Measurements from ENCODE around the gene CASR.
"Not testable (repeated sequence)": the region's sequence is repeated elsewhere in the genome, so short reads cannot be mapped to it uniquely, and the experiment has no call there.

Gene CASR

GRCh38 chr3:122186372-122186771 lies 2.9 kb downstream of the CASR start:
- Histone ChIP-seq H3K4me1 (ENCODE audit: insufficient read depth, low read length) (peaks cover 3% of the 10 kb centered on the region), H3K36me3 (ENCODE audit: insufficient read depth, low read length) (no peaks in the 10 kb centered on the region), H3K27me3 (ENCODE audit: insufficient read depth, low read length) (peaks cover 56% of the 10 kb centered on the region), H3K9me3 (ENCODE audit: low read length) (no peaks in the 10 kb centered on the region), H3K4me3 (ENCODE audit: low read length) (no peak overlapping the region), H2AFZ (ENCODE audit: low read depth, low read length) (no peak overlapping the region)

- Histone ChIP-seq H3K9me3 (ENCODE audit: low read length) (no peaks in the 10 kb centered on the region), H2AFZ (ENCODE audit: low read depth, low read length) (no peak overlapping the region), H3K4me1 (ENCODE audit: insufficient read depth, low read length) (peaks cover 3% of the 10 kb centered on the region), H3K27me3 (ENCODE audit: insufficient read depth, low read length) (peaks cover 33% of the 10 kb centered on the region), H3K36me3 (ENCODE audit: insufficient read depth, low read length) (no peaks in the 10 kb centered on the region), H3K4me3 (ENCODE audit: low read length) (no peak overlapping the region)
Observed at GRCh38 chr3:122188737-122189136, 5.3 kb downstream of the CASR start.

- Histone ChIP-seq H3K27me3 (ENCODE audit: insufficient read depth, low read length) (peaks cover 28% of the 10 kb centered on the region), H3K36me3 (ENCODE audit: insufficient read depth, low read length) (no peaks in the 10 kb centered on the region), H3K4me1 (ENCODE audit: insufficient read depth, low read length) (peaks cover 3% of the 10 kb centered on the region), H3K4me3 (ENCODE audit: low read length) (no peak overlapping the region), H3K9me3 (ENCODE audit: low read length) (no peaks in the 10 kb centered on the region), H2AFZ (ENCODE audit: low read depth, low read length) (no peak overlapping the region)
Observed at GRCh38 chr3:122189357-122189756, 5.9 kb downstream of the CASR start.

GRCh38 chr3:122190525-122190924 lies 7.1 kb downstream of the CASR start:
- Histone ChIP-seq H3K36me3 (ENCODE audit: insufficient read depth, low read length) (no peaks in the 10 kb centered on the region), H2AFZ (ENCODE audit: low read depth, low read length) (no peak overlapping the region), H3K4me1 (ENCODE audit: insufficient read depth, low read length) (no peaks in the 10 kb centered on the region), H3K27me3 (ENCODE audit: insufficient read depth, low read length) (peaks cover 18% of the 10 kb centered on the region), H3K4me3 (ENCODE audit: low read length) (no peak overlapping the region), H3K9me3 (ENCODE audit: low read length) (no peaks in the 10 kb centered on the region)

GRCh38 chr3:122198966-122199365 lies 15.5 kb downstream of the CASR start:
- H3K36me3 ChIP-seq (ENCODE audit: insufficient read depth, low read length) = no peaks in the 10 kb centered on the region
- no peaks in the 10 kb centered on the region for H3K4me1 ChIP-seq (ENCODE audit: insufficient read depth, low read length)
- H2AFZ ChIP-seq (ENCODE audit: low read depth, low read length) = no peak overlapping the region
- H3K4me3 ChIP-seq (ENCODE audit: low read length) = no peak overlapping the region
- peaks cover 2% of the 10 kb centered on the region for H3K27me3 ChIP-seq (ENCODE audit: insufficient read depth, low read length)
- no peaks in the 10 kb centered on the region for H3K9me3 ChIP-seq (ENCODE audit: low read length)

GRCh38 chr3:122199552-122199951 lies 16.1 kb downstream of the CASR start:
- Histone ChIP-seq H3K27me3 (ENCODE audit: insufficient read depth, low read length) (no peaks in the 10 kb centered on the region), H2AFZ (ENCODE audit: low read depth, low read length) (no peak overlapping the region), H3K36me3 (ENCODE audit: insufficient read depth, low read length) (no peaks in the 10 kb centered on the region), H3K4me1 (ENCODE audit: insufficient read depth, low read length) (no peaks in the 10 kb centered on the region), H3K9me3 (ENCODE audit: low read length) (no peaks in the 10 kb centered on the region), H3K4me3 (ENCODE audit: low read length) (no peak overlapping the region)

- H3K4me1 ChIP-seq (ENCODE audit: insufficient read depth, low read length) = no peaks in the 10 kb centered on the region
- H3K4me3 ChIP-seq (ENCODE audit: low read length) = no peak overlapping the region
- no peaks in the 10 kb centered on the region for H3K36me3 ChIP-seq (ENCODE audit: insufficient read depth, low read length)
- no peaks in the 10 kb centered on the region for H3K27me3 ChIP-seq (ENCODE audit: insufficient read depth, low read length)
- H3K9me3 ChIP-seq (ENCODE audit: low read length) = no peaks in the 10 kb centered on the region
- no peak overlapping the region for H2AFZ ChIP-seq (ENCODE audit: low read depth, low read length)
Observed at GRCh38 chr3:122200661-122201060, 17.2 kb downstream of the CASR start.

- H3K4me1 ChIP-seq (ENCODE audit: insufficient read depth, low read length); H2AFZ ChIP-seq (ENCODE audit: low read depth, low read length); H3K36me3 ChIP-seq (ENCODE audit: insufficient read depth, low read length); H3K4me3 ChIP-seq (ENCODE audit: low read length); H3K27me3 ChIP-seq (ENCODE audit: insufficient read depth, low read length); H3K9me3 ChIP-seq (ENCODE audit: low read length): not testable (repeated sequence)
Observed at GRCh38 chr3:122201476-122201875, 18.0 kb downstream of the CASR start.

GRCh38 chr3:122208579-122208978 lies 25.1 kb downstream of the CASR start:
- Histone ChIP-seq H3K27me3 (ENCODE audit: insufficient read depth, low read length) (no peaks in the 10 kb centered on the region), H2AFZ (ENCODE audit: low read depth, low read length) (no peak overlapping the region), H3K9me3 (ENCODE audit: low read length) (no peaks in the 10 kb centered on the region), H3K36me3 (ENCODE audit: insufficient read depth, low read length) (no peaks in the 10 kb centered on the region), H3K4me3 (ENCODE audit: low read length) (no peak overlapping the region), H3K4me1 (ENCODE audit: insufficient read depth, low read length) (peaks cover 4% of the 10 kb centered on the region)

GRCh38 chr3:122213650-122214049 lies 30.2 kb downstream of the CASR start:
- no peaks in the 10 kb centered on the region for H3K27me3 ChIP-seq (ENCODE audit: insufficient read depth, low read length)
- H2AFZ ChIP-seq (ENCODE audit: low read depth, low read length) = no peak overlapping the region
- peaks cover 4% of the 10 kb centered on the region for H3K4me1 ChIP-seq (ENCODE audit: insufficient read depth, low read length)
- H3K36me3 ChIP-seq (ENCODE audit: insufficient read depth, low read length) = no peaks in the 10 kb centered on the region
- no peak overlapping the region for H3K4me3 ChIP-seq (ENCODE audit: low read length)
- H3K9me3 ChIP-seq (ENCODE audit: low read length) = no peaks in the 10 kb centered on the region

- no peak overlapping the region for H3K4me3 ChIP-seq (ENCODE audit: low read length)
- peaks cover 4% of the 10 kb centered on the region for H3K4me1 ChIP-seq (ENCODE audit: insufficient read depth, low read length)
Observed at GRCh38 chr3:122214711-122215110, 31.2 kb downstream of the CASR start.

GRCh38 chr3:122215592-122216298 lies 32.3 kb downstream of the CASR start:
- Histone ChIP-seq H2AFZ (ENCODE audit: low read depth, low read length) (no peak overlapping the region), H3K36me3 (ENCODE audit: insufficient read depth, low read length) (no peaks in the 10 kb centered on the region), H3K27me3 (ENCODE audit: insufficient read depth, low read length) (no peaks in the 10 kb centered on the region), H3K4me3 (ENCODE audit: low read length) (no peak overlapping the region), H3K4me1 (ENCODE audit: insufficient read depth, low read length) (peaks cover 4% of the 10 kb centered on the region), H3K9me3 (ENCODE audit: low read length) (no peaks in the 10 kb centered on the region)

More at GRCh38 chr3:122214711-122215110, 31.2 kb downstream of the CASR start:
- Histone ChIP-seq H3K36me3 (ENCODE audit: insufficient read depth, low read length) (no peaks in the 10 kb centered on the region), H3K27me3 (ENCODE audit: insufficient read depth, low read length) (no peaks in the 10 kb centered on the region), H3K9me3 (ENCODE audit: low read length) (no peaks in the 10 kb centered on the region), H2AFZ (ENCODE audit: low read depth, low read length) (no peak overlapping the region)

GRCh38 chr3:122217901-122218300 lies 34.4 kb downstream of the CASR start:
- no peak overlapping the region for H3K4me3 ChIP-seq (ENCODE audit: low read length)
- H3K36me3 ChIP-seq (ENCODE audit: insufficient read depth, low read length) = no peaks in the 10 kb centered on the region
- no peaks in the 10 kb centered on the region for H3K9me3 ChIP-seq (ENCODE audit: low read length)
- peaks cover 3% of the 10 kb centered on the region for H3K27me3 ChIP-seq (ENCODE audit: insufficient read depth, low read length)
- peaks cover 3% of the 10 kb centered on the region for H3K4me1 ChIP-seq (ENCODE audit: insufficient read depth, low read length)
- no peak overlapping the region for H2AFZ ChIP-seq (ENCODE audit: low read depth, low read length)

GRCh38 chr3:122219242-122219872 lies 35.9 kb downstream of the CASR start:
- H3K36me3 ChIP-seq (ENCODE audit: insufficient read depth, low read length) = no peaks in the 10 kb centered on the region
- no peaks in the 10 kb centered on the region for H3K9me3 ChIP-seq (ENCODE audit: low read length)
- no peaks in the 10 kb centered on the region for H3K4me1 ChIP-seq (ENCODE audit: insufficient read depth, low read length)
- H3K27me3 ChIP-seq (ENCODE audit: insufficient read depth, low read length) = peaks cover 3% of the 10 kb centered on the region
- no peak overlapping the region for H2AFZ ChIP-seq (ENCODE audit: low read depth, low read length)
- H3K4me3 ChIP-seq (ENCODE audit: low read length) = no peak overlapping the region
